ENCODE data around the gene MYH9.

- TF ChIP-seq CTCF (IDR thresholded peaks at IDR 0.05; ENCODE audit: poor library complexity), result no peak
- TF ChIP-seq EZH2 (IDR thresholded peaks at IDR 0.05; ENCODE audit: borderline replicate concordance), result no peak
- TF ChIP-seq EZH2phosphoT487 (IDR thresholded peaks at IDR 0.05; ENCODE audit: low read depth, severe bottlenecking, unreplicated experiment), result no peak
Observed at GRCh38 chr22:36256478-36256877, 131.3 kb downstream of the MYH9 start.

Data from hepatocyte (in vitro differentiated cells).